Measurements from ENCODE around the gene PCSK4.

Gene PCSK4

GRCh38 chr19:1466461-1467214 lies 23.5 kb downstream of the PCSK4 start:
- Histone ChIP-seq H2BK15ac (ENCODE audit: low read length) (peak overlapping the region; percentile 75), H3K79me1 (ENCODE audit: low read depth, low read length) (peaks cover 23% of the 10 kb centered on the region), H2AFZ (ENCODE audit: low read length) (no peak overlapping the region), H2BK120ac (ENCODE audit: low read depth, low read length) (no peak overlapping the region), H3K4me1 (ENCODE audit: control insufficient read depth in 2 of 2, insufficient read depth in 1 of 2, low read depth in 1 of 2, low read length in 2 of 2) (peaks cover 0 to 22% of the 10 kb centered on the region in 2 donors), H3K9ac (ENCODE audit: low read depth, low read length, poor library complexity) (peak overlapping the region; percentile 78), H2BK5ac (ENCODE audit: low read length) (no peak overlapping the region), H4K91ac (ENCODE audit: low read depth, low read length, poor library complexity) (no peak overlapping the region), H3K9me3 (replicated peaks in 1 of 2; ENCODE audit: control insufficient read depth in 2 of 2, insufficient read depth in 1 of 2, low read depth in 1 of 2, low read length in 2 of 2) (peaks cover 0 to 11% of the 10 kb centered on the region in 2 donors), H3K14ac (ENCODE audit: low read length) (peak overlapping the region; percentile 89), H3K23ac (ENCODE audit: low read depth, low read length, poor library complexity) (peak overlapping the region; percentile 93), H2BK12ac (ENCODE audit: low read length) (no peak overlapping the region), H4K8ac (ENCODE audit: low read depth, low read length) (peak overlapping the region; percentile 43), H3K4ac (ENCODE audit: low read length) (peak overlapping the region; percentile 66), H3K4me3 (ENCODE audit: low read length in 2 of 2) (peak overlapping the region in 1 of 2 donors; percentile 20), H2AK5ac (ENCODE audit: low read depth, low read length) (peak overlapping the region; percentile 81), H3K27me3 (ENCODE audit: control insufficient read depth in 3 of 3, insufficient read depth in 3 of 3, low read depth in 1 of 3, low read length in 3 of 3) (peaks cover 0 to 63% (median 50%) of the 10 kb centered on the region in 3 experiments), H3K36me3 (replicated peaks in 1 of 2; ENCODE audit: control insufficient read depth in 2 of 2, insufficient read depth in 2 of 2, low read length in 2 of 2) (peaks cover 4 to 61% of the 10 kb centered on the region in 2 donors), H3K27ac (replicated peaks; ENCODE audit: low read length) (no peak overlapping the region), H3K18ac (ENCODE audit: low read length) (peak overlapping the region; percentile 94), H3K4me2 (ENCODE audit: insufficient read depth, low read length, poor library complexity, severe bottlenecking) (peak overlapping the region; percentile 40)
- DNase-seq (ENCODE audit: low spot score), result no peak
- WGBS, 2 donors (ENCODE audit: extremely low coverage in 2 of 2, insufficient read length in 2 of 2, insufficient replicate concordance in 1 of 2), result no CpG with 5 or more reads among the region's 70 CpGs

GRCh38 chr19:1466018-1466460 lies 24.1 kb downstream of the PCSK4 start:
- H3K18ac ChIP-seq (ENCODE audit: low read length), result peak overlapping the region; percentile 71
- H3K36me3 ChIP-seq (replicated peaks in 1 of 2; ENCODE audit: control insufficient read depth in 2 of 2, insufficient read depth in 2 of 2, low read length in 2 of 2), result peaks cover 4 to 63% of the 10 kb centered on the region in 2 donors
- peaks cover 0 to 11% of the 10 kb centered on the region in 2 donors for H3K9me3 ChIP-seq (replicated peaks in 1 of 2; ENCODE audit: control insufficient read depth in 2 of 2, insufficient read depth in 1 of 2, low read depth in 1 of 2, low read length in 2 of 2)
- no peak overlapping the region for H2BK5ac ChIP-seq (ENCODE audit: low read length)
- no peak overlapping the region for H2BK12ac ChIP-seq (ENCODE audit: low read length)
- no peak overlapping the region for H3K4me2 ChIP-seq (ENCODE audit: insufficient read depth, low read length, poor library complexity, severe bottlenecking)
- DNase-seq (ENCODE audit: low spot score), result no peak
- H3K4me1 ChIP-seq (ENCODE audit: control insufficient read depth in 2 of 2, insufficient read depth in 1 of 2, low read depth in 1 of 2, low read length in 2 of 2), result peaks cover 0 to 16% of the 10 kb centered on the region in 2 donors
- no peak overlapping the region for H3K4me3 ChIP-seq (ENCODE audit: low read length in 2 of 2)
- no peak overlapping the region for H3K27ac ChIP-seq (replicated peaks; ENCODE audit: low read length)
- peaks cover 23% of the 10 kb centered on the region for H3K79me1 ChIP-seq (ENCODE audit: low read depth, low read length)
- no peak overlapping the region for H2BK120ac ChIP-seq (ENCODE audit: low read depth, low read length)
- H3K14ac ChIP-seq (ENCODE audit: low read length), result peak overlapping the region; percentile 89
- no peak overlapping the region for H2AFZ ChIP-seq (ENCODE audit: low read length)
- peak overlapping the region; percentile 55 for H3K23ac ChIP-seq (ENCODE audit: low read depth, low read length, poor library complexity)
- no CpG with 5 or more reads among the region's 41 CpGs for WGBS, 2 donors (ENCODE audit: extremely low coverage in 2 of 2, insufficient read length in 2 of 2, insufficient replicate concordance in 1 of 2)
- peaks cover 0 to 59% (median 50%) of the 10 kb centered on the region in 3 experiments for H3K27me3 ChIP-seq (ENCODE audit: control insufficient read depth in 3 of 3, insufficient read depth in 3 of 3, low read depth in 1 of 3, low read length in 3 of 3)
- peak overlapping the region; percentile 4 for H3K9ac ChIP-seq (ENCODE audit: low read depth, low read length, poor library complexity)
- peak overlapping the region; percentile 81 for H2AK5ac ChIP-seq (ENCODE audit: low read depth, low read length)
- no peak overlapping the region for H4K91ac ChIP-seq (ENCODE audit: low read depth, low read length, poor library complexity)
- H3K4ac ChIP-seq (ENCODE audit: low read length), result no peak overlapping the region
- H4K8ac ChIP-seq (ENCODE audit: low read depth, low read length), result no peak overlapping the region
- H2BK15ac ChIP-seq (ENCODE audit: low read length), result no peak overlapping the region

DNA sequence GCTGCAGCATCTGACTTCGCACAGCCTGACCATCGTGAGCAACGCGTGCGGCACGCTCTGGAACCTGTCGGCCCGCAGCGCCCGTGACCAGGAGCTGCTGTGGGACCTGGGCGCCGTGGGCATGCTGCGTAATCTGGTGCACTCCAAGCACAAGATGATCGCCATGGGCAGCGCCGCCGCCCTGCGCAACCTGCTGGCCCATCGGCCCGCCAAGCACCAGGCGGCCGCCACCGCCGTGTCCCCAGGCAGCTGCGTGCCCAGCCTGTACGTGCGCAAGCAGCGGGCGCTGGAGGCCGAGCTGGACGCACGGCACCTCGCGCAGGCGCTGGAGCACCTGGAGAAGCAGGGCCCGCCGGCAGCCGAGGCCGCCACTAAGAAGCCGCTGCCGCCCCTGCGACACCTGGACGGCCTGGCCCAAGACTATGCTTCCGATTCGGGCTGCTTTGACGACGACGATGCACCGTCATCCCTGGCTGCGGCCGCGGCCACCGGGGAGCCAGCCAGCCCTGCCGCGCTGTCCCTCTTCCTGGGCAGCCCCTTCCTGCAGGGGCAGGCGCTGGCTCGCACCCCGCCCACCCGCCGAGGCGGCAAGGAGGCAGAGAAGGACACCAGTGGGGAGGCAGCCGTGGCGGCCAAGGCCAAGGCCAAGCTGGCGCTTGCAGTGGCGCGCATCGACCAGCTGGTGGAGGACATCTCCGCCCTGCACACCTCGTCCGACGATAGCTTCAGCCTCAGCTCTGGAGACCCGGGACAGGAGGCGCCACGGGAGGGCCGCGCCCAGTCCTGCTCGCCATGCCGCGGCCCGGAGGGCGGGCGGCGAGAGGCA lies 24.7 kb downstream of the PCSK4 start:
- peaks cover 0 to 15% of the 10 kb centered on the region in 2 donors for H3K4me1 ChIP-seq (ENCODE audit: control insufficient read depth in 2 of 2, insufficient read depth in 1 of 2, low read depth in 1 of 2, low read length in 2 of 2)
- H3K18ac ChIP-seq (ENCODE audit: low read length), result peak overlapping the region; percentile 80
- peak overlapping the region; percentile 41 for H2BK12ac ChIP-seq (ENCODE audit: low read length)
- peak overlapping the region; percentile 90 for H3K9ac ChIP-seq (ENCODE audit: low read depth, low read length, poor library complexity)
- no peak for DNase-seq (ENCODE audit: low spot score)
- peak overlapping the region; percentile 98 for H3K23ac ChIP-seq (ENCODE audit: low read depth, low read length, poor library complexity)
- no peak overlapping the region for H4K8ac ChIP-seq (ENCODE audit: low read depth, low read length)
- no peak overlapping the region for H2BK120ac ChIP-seq (ENCODE audit: low read depth, low read length)
- WGBS, 2 donors (ENCODE audit: extremely low coverage in 2 of 2, insufficient read length in 2 of 2, insufficient replicate concordance in 1 of 2), result no CpG with 5 or more reads among the region's 83 CpGs
- peaks cover 0 to 11% of the 10 kb centered on the region in 2 donors for H3K9me3 ChIP-seq (replicated peaks in 1 of 2; ENCODE audit: control insufficient read depth in 2 of 2, insufficient read depth in 1 of 2, low read depth in 1 of 2, low read length in 2 of 2)
- no peak overlapping the region for H3K4me2 ChIP-seq (ENCODE audit: insufficient read depth, low read length, poor library complexity, severe bottlenecking)
- no peak overlapping the region for H3K27ac ChIP-seq (replicated peaks; ENCODE audit: low read length)
- peak overlapping the region; percentile 46 for H2AK5ac ChIP-seq (ENCODE audit: low read depth, low read length)
- peaks cover 5 to 70% of the 10 kb centered on the region in 2 donors for H3K36me3 ChIP-seq (replicated peaks in 1 of 2; ENCODE audit: control insufficient read depth in 2 of 2, insufficient read depth in 2 of 2, low read length in 2 of 2)
- no peak overlapping the region for H2BK15ac ChIP-seq (ENCODE audit: low read length)
- H3K4ac ChIP-seq (ENCODE audit: low read length), result no peak overlapping the region
- no peak overlapping the region for H2AFZ ChIP-seq (ENCODE audit: low read length)
- peak overlapping the region in 1 of 2 donors; percentile 38 for H3K4me3 ChIP-seq (ENCODE audit: low read length in 2 of 2)
- H3K14ac ChIP-seq (ENCODE audit: low read length), result peak overlapping the region; percentile 98
- H3K79me1 ChIP-seq (ENCODE audit: low read depth, low read length), result peaks cover 23% of the 10 kb centered on the region
- H2BK5ac ChIP-seq (ENCODE audit: low read length), result no peak overlapping the region
- H3K27me3 ChIP-seq (ENCODE audit: control insufficient read depth in 3 of 3, insufficient read depth in 3 of 3, low read depth in 1 of 3, low read length in 3 of 3), result peaks cover 0 to 59% (median 50%) of the 10 kb centered on the region in 3 experiments
- no peak overlapping the region for H4K91ac ChIP-seq (ENCODE audit: low read depth, low read length, poor library complexity)
